CMK (cell line): ENCODE results near the gene CIB4.

Source experiments
- DNase-seq: peaks from one replicate; pipeline ENCODE4 v3.0.0-alpha.2; 2010; ENCODE audit warnings: low read depth

CIB4 gene

DNA sequence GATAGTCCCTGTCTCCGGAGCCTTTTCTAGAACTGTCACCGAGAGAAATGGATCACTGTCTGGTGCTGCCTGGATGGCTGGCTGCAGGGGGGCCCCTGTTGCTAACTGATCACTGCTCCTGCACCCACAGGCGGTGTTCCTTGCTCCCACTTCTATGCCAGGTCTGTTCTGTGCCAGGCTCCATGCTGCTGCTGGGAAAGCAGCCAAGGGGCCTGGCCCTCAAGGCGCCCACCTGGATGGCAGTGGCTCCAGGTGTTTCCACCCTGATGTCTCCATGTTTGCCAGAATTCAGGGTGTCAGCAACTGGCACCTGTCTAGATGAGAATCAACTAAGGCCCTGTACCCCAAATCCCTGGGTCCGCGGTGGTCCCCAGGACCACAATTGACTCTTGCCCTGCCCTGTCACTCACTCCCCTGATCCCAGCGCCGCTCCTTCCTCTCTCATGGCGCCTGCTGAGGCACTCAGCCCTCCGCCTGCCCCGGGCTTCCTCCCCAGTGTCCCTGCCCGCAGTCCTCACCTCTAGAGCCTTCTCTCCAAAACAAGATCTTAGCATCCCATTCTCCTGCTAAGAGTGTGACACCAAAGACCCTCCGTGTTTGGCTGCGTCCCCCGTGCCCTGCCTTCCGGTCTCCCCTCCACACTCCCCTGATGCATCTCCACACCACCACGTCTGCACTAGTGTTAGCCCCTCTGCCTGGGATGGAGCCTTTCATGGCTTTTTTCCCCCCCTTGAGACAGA is 90.7 kb downstream of the CIB4 start:
- no peak for DNase-seq

DNA sequence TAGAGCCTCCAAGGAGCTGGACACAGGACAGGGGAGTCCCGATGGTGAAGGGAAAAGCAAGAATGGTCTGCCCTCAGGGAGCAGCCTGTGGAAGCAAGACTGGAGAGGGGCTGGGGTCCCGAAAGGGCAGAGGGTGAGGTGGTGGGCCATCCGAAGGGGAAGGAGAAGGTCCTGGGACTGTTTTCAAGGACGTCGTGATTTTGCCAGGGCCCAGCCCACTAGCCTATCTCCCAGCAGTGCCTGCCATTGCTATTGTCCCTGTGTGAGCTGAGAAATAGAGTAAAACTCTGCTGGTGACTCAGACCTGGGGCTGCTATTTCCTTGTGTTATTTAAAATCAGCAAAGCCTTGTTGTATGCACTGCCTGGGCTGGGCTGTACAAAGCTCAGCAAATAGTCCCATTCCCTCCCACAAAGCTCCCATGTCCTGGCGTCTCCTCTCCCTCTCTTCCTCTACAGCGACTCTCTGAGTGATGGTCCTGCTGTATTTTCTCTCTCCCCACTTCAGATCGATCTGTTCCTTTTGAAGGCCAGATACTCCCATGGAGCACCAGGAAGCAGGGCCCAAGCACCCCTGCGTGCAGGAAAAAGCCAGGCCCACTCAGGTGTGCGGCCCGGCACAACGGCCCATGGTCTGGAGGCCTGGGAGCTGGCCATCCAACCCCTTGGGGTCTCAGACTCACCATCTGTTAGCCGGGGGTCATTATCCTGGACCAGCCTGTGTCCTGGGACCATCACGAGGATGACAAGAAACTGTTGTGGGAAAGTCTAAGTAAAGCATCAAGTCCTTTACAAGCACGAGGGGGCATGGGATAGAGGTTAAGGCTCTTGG is 98.3 kb downstream of the CIB4 start:
- no peak for DNase-seq

DNA sequence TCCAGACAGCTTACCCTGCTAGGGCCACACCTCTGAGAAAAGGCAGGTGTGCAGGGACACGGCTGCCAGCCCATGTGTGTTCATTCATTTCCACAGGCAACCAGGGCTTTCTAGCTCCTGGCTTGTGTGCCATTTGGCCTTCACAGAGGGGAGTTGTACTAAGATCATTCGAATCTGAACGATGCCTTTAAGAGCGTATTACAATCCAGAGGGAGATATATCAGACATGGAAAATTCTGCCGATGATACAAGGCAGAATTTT is 99.0 kb downstream of the CIB4 start:
- no peak for DNase-seq

DNA sequence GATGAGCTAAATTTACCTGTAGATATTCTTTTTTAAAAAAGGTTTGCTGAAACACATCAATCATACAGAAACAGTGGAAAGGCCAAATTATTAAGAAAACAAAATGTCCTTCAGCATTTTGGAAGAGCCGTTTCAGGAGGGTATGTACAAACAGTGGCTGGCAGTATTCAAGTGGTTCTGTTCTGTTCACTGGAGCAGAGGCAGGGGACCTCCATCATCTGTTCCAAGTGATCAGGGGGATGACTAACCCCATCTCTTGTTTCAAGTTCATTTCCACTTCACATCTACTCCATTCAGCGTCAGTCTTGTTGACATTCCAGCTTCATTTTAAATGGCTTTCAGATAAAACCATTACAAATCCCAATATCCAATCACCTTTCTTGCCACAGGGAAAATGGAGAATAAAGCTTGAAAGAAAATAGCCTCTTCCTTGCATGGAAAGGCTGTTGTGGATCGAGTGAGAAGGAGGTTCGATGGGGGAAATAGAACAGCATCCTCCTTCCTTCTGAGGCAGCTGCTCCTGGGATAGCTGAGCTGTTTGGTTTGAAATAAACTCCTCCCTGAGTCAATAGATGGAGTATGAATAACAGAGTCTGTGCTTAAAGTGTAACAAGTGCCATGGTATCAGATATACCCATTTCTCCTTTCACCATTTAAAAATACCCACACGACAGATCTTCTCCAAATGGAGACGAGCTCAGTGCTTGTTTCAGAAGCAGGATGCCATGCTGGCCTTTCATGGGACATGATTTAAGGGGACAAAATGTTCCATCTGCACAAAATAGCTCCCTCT is 99.6 kb downstream of the CIB4 start:
- no peak for DNase-seq

DNA sequence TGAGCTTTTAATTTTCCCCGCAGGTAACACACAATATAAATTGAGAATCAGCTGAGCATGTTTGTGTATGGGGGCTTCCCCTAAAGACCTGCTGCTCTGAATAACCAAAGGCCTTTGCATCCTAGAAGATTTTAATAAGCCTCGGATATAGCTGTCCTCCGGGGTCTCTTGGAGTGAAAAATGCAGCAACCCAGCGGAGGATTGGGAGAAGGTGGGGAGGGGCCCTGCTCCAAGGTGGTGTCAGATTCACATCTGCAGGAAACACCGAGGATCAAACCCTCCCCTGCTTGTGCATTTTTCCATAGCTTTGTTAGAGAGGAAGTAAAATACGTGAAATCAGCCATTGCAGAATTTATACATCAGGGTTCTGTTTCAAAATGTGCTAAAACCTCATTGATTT is 100.2 kb downstream of the CIB4 start:
- DNase-seq = no peak

DNA sequence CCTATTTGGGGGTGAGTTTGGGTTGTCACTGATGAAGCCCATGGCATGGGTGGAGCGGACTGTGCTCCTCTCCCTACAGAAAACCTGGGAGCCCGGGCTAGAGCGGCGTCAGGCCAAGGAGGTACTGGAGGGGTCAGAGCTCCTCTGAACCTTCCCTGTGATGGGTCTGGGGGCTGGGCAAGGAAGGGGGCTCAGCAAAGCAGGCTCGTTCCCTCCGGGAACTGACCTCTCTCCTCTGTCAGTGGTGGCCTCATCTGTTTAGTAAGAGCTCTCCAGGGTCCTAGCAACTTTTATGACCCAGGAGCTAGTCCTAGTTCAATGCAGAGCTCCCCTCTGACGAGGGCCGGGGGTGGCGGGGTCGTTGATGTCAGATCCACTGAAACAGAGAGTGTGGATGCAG is 100.9 kb downstream of the CIB4 start:
- DNase-seq = no peak

DNA sequence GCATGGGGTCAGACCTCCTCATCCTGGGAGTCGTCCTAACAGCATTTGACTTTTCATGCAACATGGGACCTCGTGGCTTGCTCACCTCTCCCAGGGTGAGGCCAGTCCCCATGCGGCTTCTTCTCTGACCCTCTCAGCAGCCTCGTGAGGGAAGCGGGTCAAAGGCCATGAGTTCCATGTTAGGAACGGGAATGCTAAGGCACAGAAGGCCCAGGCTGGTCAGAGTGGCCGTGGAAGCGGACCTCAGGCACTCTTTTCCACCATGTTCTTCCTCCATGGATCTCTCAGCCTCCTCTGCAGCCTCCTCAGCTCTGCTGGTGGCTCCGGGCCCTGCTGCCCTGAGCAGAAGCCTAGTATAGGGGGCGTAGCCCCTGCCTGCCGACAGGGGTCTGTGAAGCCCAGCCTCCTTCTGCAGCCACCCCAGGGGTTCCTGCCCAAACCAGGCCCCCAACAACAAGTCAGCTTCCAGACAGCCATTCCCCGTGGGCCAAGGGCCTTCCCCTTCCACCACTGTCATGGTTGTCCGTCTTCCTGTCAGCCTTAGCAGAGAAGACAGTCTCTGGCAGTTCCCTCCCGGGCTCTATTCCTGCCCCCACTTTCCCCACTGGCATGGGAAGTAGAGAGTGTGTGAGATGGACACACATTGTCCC is 103.2 kb downstream of the CIB4 start:
- no peak for DNase-seq

DNA sequence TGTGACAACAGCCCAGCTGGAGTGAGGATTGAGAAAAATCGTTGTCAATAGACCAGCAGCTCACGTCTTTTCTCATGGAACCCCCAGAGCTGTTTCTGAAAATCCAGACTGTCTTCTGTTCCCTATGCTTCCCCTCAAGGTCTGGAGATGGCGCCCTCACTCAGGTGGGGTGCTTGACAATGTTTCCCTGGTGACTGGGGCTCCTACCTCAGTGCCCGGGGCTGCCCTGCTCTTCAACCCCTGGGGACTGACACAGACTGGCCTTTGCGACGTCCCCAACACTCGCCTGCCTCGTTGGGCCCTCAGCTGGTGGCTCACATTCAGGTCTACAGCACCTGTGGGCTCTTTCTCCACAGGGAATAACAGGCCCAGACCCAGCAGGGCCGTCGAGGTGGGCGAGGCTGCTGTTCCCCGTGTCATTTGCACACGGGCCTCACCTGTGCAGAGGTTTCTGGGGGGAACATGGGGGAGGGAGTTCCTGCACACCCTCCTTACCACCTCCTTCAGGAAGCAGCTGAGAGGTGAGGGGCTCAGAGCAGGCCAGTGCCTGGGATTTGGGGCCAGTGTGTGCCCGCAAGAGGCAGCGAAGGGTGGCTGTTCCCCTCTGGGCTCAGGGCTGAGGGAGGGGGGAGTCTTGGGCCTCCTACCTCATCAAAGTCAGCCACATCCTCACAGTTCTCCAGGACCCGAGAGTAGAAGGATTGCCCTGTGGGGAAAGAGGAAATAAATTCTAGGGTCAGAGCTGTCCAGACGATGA is 103.9 kb downstream of the CIB4 start:
- no peak for DNase-seq

DNA sequence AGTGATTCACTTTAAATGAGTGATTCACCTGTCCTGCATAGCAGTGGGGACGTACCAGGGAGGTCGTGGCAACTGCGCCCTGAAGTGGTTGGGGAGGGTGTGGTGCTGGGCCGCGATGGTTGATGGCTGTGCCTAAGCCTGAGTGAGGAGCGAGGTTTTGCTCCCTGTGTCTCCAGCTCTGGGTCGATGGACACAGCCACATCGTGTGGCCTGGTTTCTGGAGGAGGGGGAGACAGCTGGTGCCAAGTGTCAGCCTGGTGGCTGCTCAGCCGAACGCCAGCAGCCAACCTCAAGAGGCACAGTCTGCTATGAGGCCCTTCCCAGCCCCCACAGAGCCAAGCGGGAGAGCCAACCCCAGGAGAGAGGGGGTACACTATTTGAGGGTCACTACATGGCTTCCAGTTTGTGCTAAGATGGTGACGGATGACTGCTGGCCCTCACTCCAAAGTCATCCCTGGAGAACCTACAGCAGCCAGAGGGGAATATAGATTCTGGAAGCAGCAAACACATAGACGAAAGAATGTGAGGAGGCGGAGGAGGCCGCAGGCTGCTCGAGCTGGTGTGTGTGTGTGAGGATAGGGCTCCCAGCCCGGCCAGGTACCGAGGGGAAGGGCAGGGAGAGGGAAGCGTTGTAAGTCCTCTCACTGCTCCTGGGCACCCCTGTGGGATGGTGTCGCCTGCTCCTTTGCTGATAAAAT is 104.6 kb downstream of the CIB4 start:
- DNase-seq = no peak

DNA sequence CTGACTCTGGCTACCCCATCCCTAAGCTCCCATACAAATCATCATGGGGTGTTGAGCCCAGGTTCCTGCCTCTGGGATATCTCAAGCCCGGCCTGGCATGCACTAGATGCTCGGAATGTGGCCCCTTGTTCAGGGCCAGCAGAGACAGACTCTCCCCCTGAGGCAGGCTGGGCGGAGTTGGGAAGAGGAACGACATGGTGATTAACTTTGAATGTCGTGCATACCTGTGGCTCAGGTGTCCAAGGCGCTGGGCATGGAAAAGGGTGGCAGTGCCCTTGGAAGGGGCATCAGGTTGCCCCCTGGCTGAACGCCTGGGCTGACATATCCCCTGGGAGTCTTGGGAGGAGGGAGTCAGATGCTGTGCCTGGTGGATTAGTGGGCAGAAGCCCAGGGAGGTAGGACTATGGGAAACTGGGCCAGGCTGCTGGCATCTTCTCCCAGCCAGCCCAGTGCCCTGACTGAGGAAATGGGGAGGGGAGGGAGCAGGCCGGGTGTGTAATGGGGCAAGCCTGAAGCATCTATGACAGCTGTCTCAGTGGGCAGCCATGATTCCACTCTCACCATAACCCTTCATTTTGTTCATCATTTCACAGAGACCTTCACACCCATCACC is 105.4 kb downstream of the CIB4 start:
- DNase-seq = no peak

DNA sequence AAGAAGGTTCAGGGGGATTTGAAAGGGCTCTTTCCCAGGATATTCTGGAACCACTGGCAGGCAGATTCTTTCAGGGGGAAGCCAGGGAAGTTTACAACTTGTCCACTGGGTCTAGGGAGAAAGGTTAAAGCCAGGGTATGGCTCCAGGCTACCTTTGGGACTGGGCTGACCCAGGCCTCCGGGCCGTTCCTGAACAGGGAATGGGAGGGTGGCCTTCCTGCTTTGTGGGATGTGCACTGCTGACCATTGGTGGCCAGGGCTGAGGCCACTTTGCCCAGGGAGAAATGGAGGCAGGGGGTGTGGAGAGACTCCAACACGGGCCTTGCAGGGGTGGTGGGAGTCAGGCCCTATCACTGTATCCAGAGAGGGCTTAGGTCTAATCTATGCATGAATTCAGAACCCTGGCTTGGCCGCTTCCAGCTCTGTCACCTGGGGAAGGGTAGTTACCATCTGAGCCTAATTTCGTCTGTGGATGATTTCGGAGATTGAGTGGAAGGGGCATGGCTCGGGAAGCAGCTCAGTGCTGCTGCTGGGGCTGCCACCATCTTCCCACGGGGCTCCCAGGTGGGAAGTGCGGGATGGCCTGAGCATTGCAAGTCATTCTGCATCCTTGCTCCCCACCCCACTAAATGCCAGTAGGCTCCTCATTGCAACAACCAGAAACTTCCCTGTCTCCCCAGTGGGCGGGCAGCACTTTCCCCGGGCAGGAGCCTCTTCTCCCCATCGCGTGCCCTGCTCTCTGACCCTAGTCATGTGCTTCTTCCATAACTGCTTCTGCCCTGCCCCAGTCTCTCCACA is 106.1 kb downstream of the CIB4 start:
- DNase-seq = no peak

DNA sequence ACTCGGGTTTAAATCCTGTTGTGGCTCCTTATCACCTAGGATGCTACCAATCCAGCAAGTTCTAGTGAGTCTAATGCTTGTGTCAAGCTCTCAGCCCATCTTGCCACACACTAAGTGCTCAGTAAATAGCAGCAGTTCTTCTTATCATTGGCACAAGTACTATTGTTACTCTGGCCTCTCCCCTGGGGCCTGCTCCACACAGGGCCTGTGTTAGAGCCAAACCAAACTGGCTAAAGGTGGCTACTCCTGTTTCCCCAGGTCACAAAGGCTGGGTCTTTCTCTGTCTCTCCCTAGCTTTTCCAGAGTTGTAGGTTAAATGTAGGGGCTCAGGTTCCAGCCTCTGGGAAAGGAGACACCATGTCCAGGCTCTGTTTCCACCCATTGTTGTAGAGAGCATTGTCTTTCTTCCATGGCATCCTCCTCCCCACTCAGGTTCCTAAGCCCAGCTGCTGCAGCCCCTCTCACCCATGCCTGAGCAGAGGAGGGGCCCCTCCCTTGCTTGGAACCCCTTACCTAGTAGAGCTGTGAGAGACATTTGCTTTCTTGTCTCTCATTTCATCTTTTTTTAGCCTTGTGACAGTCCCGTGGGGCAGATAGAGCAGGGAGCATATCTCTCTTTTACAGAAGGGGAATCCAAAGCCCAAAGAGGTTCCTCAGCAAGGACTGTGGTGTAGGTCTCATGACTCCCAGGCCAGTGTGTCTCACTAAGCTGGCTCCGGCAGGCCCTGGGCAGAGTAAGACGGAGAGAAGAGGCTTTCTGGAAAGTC is 106.9 kb downstream of the CIB4 start:
- no peak for DNase-seq

DNA sequence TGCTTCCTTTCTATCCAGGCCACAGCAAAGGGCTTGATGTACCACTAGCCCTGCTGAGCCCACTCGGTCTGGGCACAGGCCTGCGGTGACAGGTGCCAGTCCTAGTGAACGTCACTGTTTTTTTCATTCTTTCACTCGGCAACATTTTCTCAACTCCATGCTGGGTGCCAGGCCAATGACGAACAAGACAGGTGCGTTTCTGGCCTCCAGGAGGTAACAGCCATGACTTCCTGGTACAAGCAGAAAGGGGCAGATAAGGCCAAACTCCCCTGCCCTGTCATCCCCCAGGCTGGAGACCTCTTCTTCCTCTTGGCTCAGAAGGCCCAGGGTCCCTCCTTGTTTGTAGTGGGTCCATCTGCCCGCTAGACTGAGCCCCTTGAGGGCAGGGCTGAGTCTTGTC is 107.5 kb downstream of the CIB4 start:
- DNase-seq = no peak

DNA sequence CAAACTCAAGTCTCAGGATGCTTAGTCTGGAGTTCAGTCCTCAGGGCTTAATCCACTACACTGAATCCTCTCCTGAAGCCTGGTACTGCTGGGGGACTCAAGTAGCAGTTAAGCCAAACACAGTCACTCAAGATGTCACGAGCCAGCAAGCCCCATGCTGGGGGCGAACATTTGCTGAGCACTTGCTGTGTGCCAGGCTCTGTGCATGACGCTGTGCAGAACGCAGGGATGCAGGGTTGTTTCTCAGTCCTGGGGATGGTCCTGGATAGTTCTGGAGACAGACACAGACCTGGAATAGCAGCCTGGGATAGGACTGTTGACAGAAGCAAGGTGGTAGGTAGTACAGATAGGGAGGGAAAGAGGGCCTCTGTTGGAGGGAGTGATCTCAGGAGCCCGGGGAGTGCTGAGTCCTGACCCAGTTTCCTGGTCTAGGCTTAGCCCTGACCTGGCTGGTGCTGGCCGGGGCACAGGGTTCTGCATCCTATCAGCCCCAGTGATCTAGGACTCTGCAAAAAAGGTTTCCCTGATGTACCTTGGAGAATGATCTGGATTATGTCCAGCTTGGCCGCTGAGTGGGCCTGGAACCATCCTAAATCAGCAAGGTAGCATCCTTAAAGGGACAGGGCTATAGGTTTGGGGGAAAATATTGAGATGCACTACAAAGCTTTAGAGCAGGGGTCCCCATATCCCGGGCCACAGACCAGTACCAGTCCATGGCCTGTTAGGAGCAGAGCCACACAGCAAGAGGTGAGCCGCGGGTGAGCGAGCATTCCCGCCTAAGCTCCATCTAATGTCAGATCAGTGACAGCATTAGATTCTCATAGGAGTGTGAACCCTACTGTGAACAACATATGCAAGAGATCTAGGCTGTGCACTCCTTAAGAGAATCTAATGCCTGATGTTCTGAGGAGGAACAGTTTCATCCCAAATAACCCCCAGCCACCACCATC is 108.6 kb downstream of the CIB4 start:
- no peak for DNase-seq
